ENCODE data around the gene PEF1.

- no peak for TF ChIP-seq CTCF (IDR thresholded peaks at IDR 0.05; ENCODE audit: control extremely low read depth in 1 of 3, insufficient read depth in 1 of 3, low read depth in 1 of 3, low read length in 3 of 3)
- TF ChIP-seq SIX5 (IDR thresholded peaks at IDR 0.05; ENCODE audit: low read depth, low read length), result no peak
- TF ChIP-seq SIN3A (conservative IDR thresholded peaks at IDR 0.05 in 1 of 2, IDR thresholded peaks at IDR 0.05 in 1 of 2; ENCODE audit: low read depth in 1 of 2, low read length in 2 of 2), result no peak
Observed at GRCh38 chr1:31596737-31597097, 48.0 kb downstream of the PEF1 start.
